Stimulated activated CD4-positive, alpha-beta T cell treated with anti-CD3 and anti-CD28 coated beads, Interleukin-1b, Interleukin-23, amount 100 ng/mL, for 4 hours (primary cell): ENCODE data around the gene NR2E1.

ENCODE experiments used
- DNase-seq, 2 donors: peaks; one replicate each; pipeline ENCODE4 v3.0.0-alpha.2; 2020; ENCODE audit warnings: low read depth in 2 of 2

The NR2E1 gene

GRCh38 chr6:108156180-108156937 lies 9.5 kb upstream of the NR2E1 start:
- DNase-seq, result no peak

- no peak for DNase-seq
Observed at GRCh38 chr6:108156938-108157233, 8.9 kb upstream of the NR2E1 start.

- DNase-seq, result no peak
Observed at GRCh38 chr6:108157234-108157980, 8.4 kb upstream of the NR2E1 start.

- DNase-seq, result no peak
Observed at GRCh38 chr6:108157981-108158525, 7.8 kb upstream of the NR2E1 start.

GRCh38 chr6:108159981-108160380 lies 5.8 kb upstream of the NR2E1 start:
- no peak for DNase-seq

GRCh38 chr6:108161724-108162282 lies 4.0 kb upstream of the NR2E1 start:
- no peak for DNase-seq

GRCh38 chr6:108163267-108163643 lies 2.6 kb upstream of the NR2E1 start:
- no peak for DNase-seq

GRCh38 chr6:108163644-108164542 lies 1.9 kb upstream of the NR2E1 start:
- DNase-seq, result no peak

- DNase-seq, result no peak
Observed at GRCh38 chr6:108164543-108164814, 1.3 kb upstream of the NR2E1 start.

- no peak for DNase-seq
Observed at GRCh38 chr6:108164815-108165706, 761 bp upstream of the NR2E1 start.

GRCh38 chr6:108166664-108167448 lies 1.0 kb downstream of the NR2E1 start:
- no peak for DNase-seq

- no peak for DNase-seq
Observed at GRCh38 chr6:108167449-108168089, 1.7 kb downstream of the NR2E1 start.

GRCh38 chr6:108168090-108168463 lies 2.3 kb downstream of the NR2E1 start:
- DNase-seq, result no peak

- no peak for DNase-seq
Observed at GRCh38 chr6:108168501-108169463, 3.0 kb downstream of the NR2E1 start.

- no peak for DNase-seq
Observed at GRCh38 chr6:108169464-108170331, 3.9 kb downstream of the NR2E1 start.

- no peak for DNase-seq
Observed at GRCh38 chr6:108170332-108171290, 4.8 kb downstream of the NR2E1 start.
